ENCODE results near the gene RHOH.

RHOH gene

GRCh38 chr4:40194602-40195161 is 2.1 kb upstream of the RHOH start:
- TF ChIP-seq GATA2 (IDR thresholded peaks at IDR 0.05; ENCODE audit: low read depth, low read length) (no peak), GATA3 (IDR thresholded peaks at IDR 0.05; ENCODE audit: low read depth, low read length) (no peak)

- TF ChIP-seq GATA2 (IDR thresholded peaks at IDR 0.05; ENCODE audit: low read depth, low read length) (no peak; the same call in 1 of the 2 replicates), GATA3 (IDR thresholded peaks at IDR 0.05; ENCODE audit: low read depth, low read length) (no peak)
Observed at GRCh38 chr4:40195182-40196177, 1.4 kb upstream of the RHOH start.

- TF ChIP-seq GATA3 (IDR thresholded peaks at IDR 0.05; ENCODE audit: low read depth, low read length), result no peak
- TF ChIP-seq GATA2 (IDR thresholded peaks at IDR 0.05; ENCODE audit: low read depth, low read length), result no peak
Observed at GRCh38 chr4:40196272-40196671, 559 bp upstream of the RHOH start.

GRCh38 chr4:40197879-40198689 is 1.3 kb downstream of the RHOH start:
- no peak for TF ChIP-seq GATA3 (IDR thresholded peaks at IDR 0.05; ENCODE audit: low read depth, low read length)
- no peak for TF ChIP-seq GATA2 (IDR thresholded peaks at IDR 0.05; ENCODE audit: low read depth, low read length)

- TF ChIP-seq GATA2 (IDR thresholded peaks at IDR 0.05; ENCODE audit: low read depth, low read length) (no peak), GATA3 (IDR thresholded peaks at IDR 0.05; ENCODE audit: low read depth, low read length) (no peak)
Observed at GRCh38 chr4:40199179-40199670, 2.4 kb downstream of the RHOH start.

GRCh38 chr4:40199999-40200874 is 3.4 kb downstream of the RHOH start:
- TF ChIP-seq GATA3 (IDR thresholded peaks at IDR 0.05; ENCODE audit: low read depth, low read length) (no peak), GATA2 (IDR thresholded peaks at IDR 0.05; ENCODE audit: low read depth, low read length) (no peak)

- TF ChIP-seq GATA3 (IDR thresholded peaks at IDR 0.05; ENCODE audit: low read depth, low read length) (no peak), GATA2 (IDR thresholded peaks at IDR 0.05; ENCODE audit: low read depth, low read length) (peak; percentile 37)
Observed at GRCh38 chr4:40200875-40201801, 4.3 kb downstream of the RHOH start.

GRCh38 chr4:40201898-40202297 is 5.1 kb downstream of the RHOH start:
- TF ChIP-seq GATA2 (IDR thresholded peaks at IDR 0.05; ENCODE audit: low read depth, low read length), result no peak
- TF ChIP-seq GATA3 (IDR thresholded peaks at IDR 0.05; ENCODE audit: low read depth, low read length), result no peak

GRCh38 chr4:40202474-40202873 is 5.6 kb downstream of the RHOH start:
- no peak for TF ChIP-seq GATA2 (IDR thresholded peaks at IDR 0.05; ENCODE audit: low read depth, low read length)
- TF ChIP-seq GATA3 (IDR thresholded peaks at IDR 0.05; ENCODE audit: low read depth, low read length), result no peak

GRCh38 chr4:40204507-40205258 is 7.9 kb downstream of the RHOH start:
- no peak for TF ChIP-seq GATA2 (IDR thresholded peaks at IDR 0.05; ENCODE audit: low read depth, low read length)
- no peak for TF ChIP-seq GATA3 (IDR thresholded peaks at IDR 0.05; ENCODE audit: low read depth, low read length)
